KMS-11 (cell line): Measurements from ENCODE around the gene GNAQ.

Source experiments
- H2AFZ ChIP-seq: fragments of 200-600 bp; sonication (generic); 2 replicates; pipeline ENCODE4 v1.6.1; 2016; ENCODE audit warnings: antibody characterized with exemption, mixed run types, low read depth
- H3K27ac ChIP-seq: fragments of 200-600 bp; sonication (generic); 2 replicates; pipeline ENCODE4 v1.6.1; 2016; ENCODE audit warnings: mild to moderate bottlenecking, mixed run types
- H3K27me3 ChIP-seq: fragments of 200-600 bp; sonication (generic); 2 replicates; pipeline ENCODE4 v1.6.1; 2017; ENCODE audit warnings: mild to moderate bottlenecking, low read depth, mixed run types, moderate library complexity; ENCODE audit not compliant: insufficient read depth
- H3K36me3 ChIP-seq: fragments of 200-600 bp; sonication (generic); 2 replicates; pipeline ENCODE4 v1.6.1; 2017; ENCODE audit warnings: mild to moderate bottlenecking, mixed run types; ENCODE audit not compliant: insufficient read depth
- H3K4me1 ChIP-seq: fragments of 200-600 bp; sonication (generic); 2 replicates; pipeline ENCODE4 v1.6.1; 2016; ENCODE audit warnings: mild to moderate bottlenecking, low read depth, mixed run types; ENCODE audit not compliant: poor library complexity, severe bottlenecking
- H3K4me2 ChIP-seq: fragments of 200-600 bp; sonication (generic); 2 replicates; pipeline ENCODE4 v1.7.0; 2016; ENCODE audit warnings: mild to moderate bottlenecking, mixed run types
- H3K4me3 ChIP-seq: fragments of 200-600 bp; sonication (generic); IDR thresholded peaks from 2 replicates; pipeline ENCODE4 v1.6.1; 2017; ENCODE audit warnings: low read depth, low read length, mixed read lengths; ENCODE audit not compliant: insufficient read depth
- H3K79me2 ChIP-seq: fragments of 200-600 bp; sonication (generic); 2 replicates; pipeline ENCODE4 v1.6.1; 2016; ENCODE audit warnings: low read depth, mixed run types; ENCODE audit not compliant: insufficient read depth
- H3K9ac ChIP-seq: fragments of 200-600 bp; sonication (generic); 2 replicates; pipeline ENCODE4 v1.6.1; 2016; ENCODE audit warnings: mild to moderate bottlenecking, mixed run types
- H4K20me1 ChIP-seq: fragments of 200-600 bp; sonication (generic); 2 replicates; pipeline ENCODE4 v1.6.1; 2016; ENCODE audit warnings: mild to moderate bottlenecking, mixed run types; ENCODE audit not compliant: insufficient read depth
- CTCF ChIP-seq: fragments of 200-600 bp; sonication (generic); conservative IDR thresholded peaks from 2 replicates; pipeline ENCODE4 v1.6.1; 2017; ENCODE audit warnings: low read depth, mild to moderate bottlenecking, antibody characterized with exemption, low read length, moderate library complexity, mixed read lengths

The GNAQ gene

GRCh38 chr9:77954666-77955015 lies 77.0 kb downstream of the GNAQ start:
- Histone ChIP-seq H3K27ac (no peak overlapping the region), H3K27me3 (no peaks in the 10 kb centered on the region), H2AFZ (no peak overlapping the region), H3K9ac (no peak overlapping the region), H3K36me3 (no peaks in the 10 kb centered on the region), H3K4me1 (peaks cover 19% of the 10 kb centered on the region), H3K4me2 (no peak overlapping the region), H3K4me3 (no peak overlapping the region), H3K79me2 (no peaks in the 10 kb centered on the region), H4K20me1 (no peaks in the 10 kb centered on the region)
- no peak for TF ChIP-seq CTCF

GRCh38 chr9:77954013-77954665 lies 77.5 kb downstream of the GNAQ start:
- Histone ChIP-seq H3K4me2 (no peak overlapping the region), H3K4me3 (no peak overlapping the region), H4K20me1 (no peaks in the 10 kb centered on the region), H3K36me3 (no peaks in the 10 kb centered on the region), H3K27me3 (no peaks in the 10 kb centered on the region), H3K27ac (no peak overlapping the region), H2AFZ (no peak overlapping the region), H3K79me2 (no peaks in the 10 kb centered on the region), H3K9ac (no peak overlapping the region), H3K4me1 (peaks cover 19% of the 10 kb centered on the region)
- TF ChIP-seq CTCF: no peak

GRCh38 chr9:77953590-77953989 lies 78.0 kb downstream of the GNAQ start:
- Histone ChIP-seq H4K20me1 (no peaks in the 10 kb centered on the region), H3K79me2 (no peaks in the 10 kb centered on the region), H2AFZ (no peak overlapping the region), H3K4me1 (peaks cover 19% of the 10 kb centered on the region), H3K4me2 (no peak overlapping the region), H3K27ac (no peak overlapping the region), H3K4me3 (no peak overlapping the region), H3K36me3 (no peaks in the 10 kb centered on the region), H3K27me3 (no peaks in the 10 kb centered on the region), H3K9ac (no peak overlapping the region)
- TF ChIP-seq CTCF: no peak

- no peaks in the 10 kb centered on the region for H3K79me2 ChIP-seq
- peaks cover 19% of the 10 kb centered on the region for H3K4me1 ChIP-seq
These were observed 78.8 kb downstream of the GNAQ start for GRCh38 chr9:77952635-77953328.

More at GRCh38 chr9:77952635-77953328, 78.8 kb downstream of the GNAQ start:
- Histone ChIP-seq H3K4me3 (no peak overlapping the region), H3K27ac (no peak overlapping the region), H4K20me1 (no peaks in the 10 kb centered on the region), H3K9ac (no peak overlapping the region), H2AFZ (no peak overlapping the region), H3K36me3 (no peaks in the 10 kb centered on the region), H3K27me3 (no peaks in the 10 kb centered on the region), H3K4me2 (peak overlapping the region; percentile 11; the same call in 1 of the 2 replicates)
- TF ChIP-seq CTCF: no peak
